ENCODE data around the gene PRKAR1B.

The PRKAR1B gene

DNA sequence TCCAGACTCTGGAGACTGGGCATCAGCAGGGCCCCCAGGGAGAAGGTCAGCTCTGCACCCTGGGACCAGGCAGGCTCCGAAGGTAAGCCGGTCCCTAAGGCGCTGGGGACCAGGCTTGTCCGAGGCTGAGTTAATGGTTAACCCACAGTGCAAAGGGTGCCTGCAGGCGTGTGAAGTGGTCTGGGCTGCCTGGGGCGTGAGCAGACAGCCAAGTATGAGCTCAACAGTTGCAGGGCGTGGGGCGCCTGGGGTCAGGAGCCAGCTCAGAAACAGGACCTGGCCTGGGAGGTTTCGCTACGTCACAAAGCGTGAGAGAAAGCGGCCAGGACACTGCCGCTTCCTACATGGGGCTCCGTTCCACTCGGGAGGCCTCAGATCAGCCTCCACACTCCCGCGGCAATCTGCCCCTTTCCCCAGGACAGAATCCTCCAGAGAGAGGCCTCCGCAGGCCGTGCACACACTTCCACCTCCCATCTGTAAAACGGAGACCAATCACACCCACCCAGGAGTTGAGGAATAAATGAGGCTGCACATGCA, 223.4 kb downstream of the PRKAR1B start:
- peak; percentile 8 for DNase-seq

DNA sequence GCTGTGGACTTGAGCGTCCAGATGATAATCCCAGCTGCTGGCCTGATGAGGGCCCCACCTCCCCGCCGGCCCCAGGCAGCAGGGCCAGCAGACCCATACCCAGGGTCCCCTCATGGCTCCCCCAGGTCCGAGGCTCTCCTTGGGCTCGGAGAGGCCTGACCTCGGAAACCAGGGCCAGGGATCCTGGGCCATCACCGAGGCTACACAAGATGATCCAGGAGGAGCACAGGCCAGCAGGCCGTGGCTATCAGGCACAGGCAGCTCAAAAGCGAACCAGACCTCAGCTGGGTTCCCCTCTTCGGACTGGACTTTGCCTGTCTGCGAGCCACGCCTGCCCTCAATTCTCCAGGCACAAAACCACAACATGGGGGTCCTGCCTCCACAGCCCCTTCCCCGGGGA, 224.8 kb downstream of the PRKAR1B start:
- no peak for DNase-seq

DNA sequence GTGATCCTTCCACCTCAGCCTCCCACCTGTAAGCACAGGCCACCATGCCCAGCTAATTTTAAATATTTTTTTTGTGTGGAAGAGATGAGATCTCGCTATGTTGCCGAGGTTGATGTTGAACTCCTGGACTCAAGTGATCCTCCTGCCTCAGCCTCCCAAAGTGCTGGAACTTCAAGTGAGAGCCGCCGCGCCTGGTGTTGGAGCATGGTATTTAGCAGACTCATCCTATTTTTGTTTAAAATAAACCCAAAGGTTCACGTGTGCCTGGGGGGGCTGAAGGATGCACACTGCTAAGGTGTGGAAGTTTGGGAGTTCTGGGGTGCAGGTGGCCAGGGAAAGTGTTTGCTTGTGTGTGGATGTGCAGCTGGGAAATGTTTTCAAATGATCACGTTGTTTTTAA, 225.6 kb downstream of the PRKAR1B start:
- no peak for DNase-seq

DNA sequence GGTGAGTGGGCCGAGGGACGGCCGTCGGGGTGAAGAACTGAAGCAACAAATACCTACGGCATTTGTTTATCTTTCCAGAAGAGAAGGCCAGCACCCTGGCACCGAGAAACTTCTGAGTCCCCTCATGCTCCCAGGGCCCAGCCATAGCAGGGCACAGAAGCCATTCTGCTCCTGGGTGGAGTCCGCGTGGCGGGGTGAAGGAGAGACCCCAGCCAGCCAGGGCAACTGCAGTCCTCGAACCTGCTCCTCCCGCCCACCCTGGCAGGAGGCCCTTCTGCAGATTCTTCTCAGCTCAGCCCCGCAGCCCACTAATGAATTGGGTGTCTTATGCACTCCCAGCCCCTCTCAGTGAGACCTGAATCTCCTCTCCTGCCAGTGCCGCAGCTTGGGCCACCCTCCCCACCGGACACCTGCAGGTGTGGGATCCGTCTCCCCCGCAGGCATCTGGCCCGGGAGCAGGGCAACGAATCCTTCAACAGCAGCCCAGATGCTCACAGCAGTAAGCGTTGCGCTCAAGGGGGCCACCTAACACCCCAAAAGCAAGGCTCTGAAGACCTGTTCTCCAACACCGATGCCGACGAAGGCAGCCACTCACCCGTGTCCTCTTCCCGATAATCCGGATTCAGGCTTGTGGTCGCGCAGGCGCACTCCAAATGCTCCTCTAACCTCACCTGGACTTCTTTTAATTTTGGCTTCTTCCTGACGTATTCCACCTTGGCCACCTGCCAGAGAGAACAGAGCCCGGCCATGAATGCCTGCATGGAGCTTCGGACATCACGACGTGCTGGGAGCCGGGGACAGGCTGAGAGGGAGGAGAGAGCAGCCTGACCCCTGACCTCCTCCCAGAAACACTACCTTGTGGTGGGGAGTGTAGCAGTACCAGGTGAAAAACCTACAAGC, 226.3 kb downstream of the PRKAR1B start:
- no peak for DNase-seq

DNA sequence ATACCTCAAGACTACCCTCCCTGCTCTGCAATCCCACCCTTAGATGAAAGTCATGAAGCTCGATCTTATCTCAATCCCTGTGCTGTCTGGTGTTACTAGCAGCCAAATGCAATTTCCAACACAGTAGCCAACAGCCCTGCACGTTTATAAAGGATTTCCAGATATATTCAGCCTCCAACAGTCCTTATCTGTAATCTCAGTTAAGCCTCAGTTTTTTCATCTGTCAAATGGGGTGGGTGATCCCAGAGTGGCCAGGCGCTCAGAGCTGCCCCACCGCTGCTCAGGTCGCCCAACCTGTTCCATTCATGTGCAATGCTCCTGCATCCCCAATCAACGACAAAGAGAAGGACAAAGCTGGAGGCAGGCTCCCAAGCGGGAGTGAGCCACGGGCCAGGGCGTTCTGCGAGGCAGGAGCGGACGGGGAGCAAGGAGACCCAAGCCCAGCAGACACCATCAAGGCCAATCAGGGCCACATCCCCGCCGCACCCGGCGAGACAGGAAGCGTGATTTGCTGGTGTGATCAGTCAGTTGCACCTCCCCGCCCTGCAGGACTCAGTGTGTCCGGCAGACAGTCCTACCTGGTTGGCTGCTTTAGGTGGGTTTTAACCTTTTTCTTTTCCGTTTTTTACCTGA, 227.1 kb downstream of the PRKAR1B start:
- DNase-seq = no peak
